ENCODE measurements around the gene CYB561A3. TPM values are rescaled to one million over a fixed set of nuclear protein-coding genes. Genes with fewer than 3 reads are reported as not detected.
A peak's percentile ranks its signal among the peaks of the same experiment; 100 is the strongest.

CYB561A3 gene
- polyA plus RNA-seq, 1 experiment: 34.5 TPM

GRCh38 chr11:61362542-61362875 lies 827 bp upstream of the CYB561A3 start:
- Histone ChIP-seq H3K4me3 (ENCODE audit: low read depth, low read length) (peak overlapping the region; percentile 74), H3K27ac (ENCODE audit: low read depth, low read length) (peak overlapping the region; percentile 100), H3K27me3 (ENCODE audit: control insufficient read depth, insufficient read depth, low read length) (no peaks in the 10 kb centered on the region), H3K9me3 (ENCODE audit: control insufficient read depth, insufficient read depth, low read length) (no peaks in the 10 kb centered on the region; the same call in 1 of the 2 replicates)
- DNase-seq (ENCODE audit: low read depth, low spot score): no peak
- ChIA-PET POLR2A (interaction anchor here (0.8 to 3.1 kb wide), 12 partner anchors 14 to 449 kb away, joined by 3 to 32 read pairs (median 6); partner anchors contain the start of genes CPSF7, DDB1, SDHAF2 and TKFC), CTCF (interaction anchor here (0.8 to 3.5 kb wide), 5 partner anchors 23 to 67 kb away, joined by 3 to 39 read pairs (median 5); no protein-coding TSS in a partner anchor)
- TF ChIP-seq, protein P1, sequence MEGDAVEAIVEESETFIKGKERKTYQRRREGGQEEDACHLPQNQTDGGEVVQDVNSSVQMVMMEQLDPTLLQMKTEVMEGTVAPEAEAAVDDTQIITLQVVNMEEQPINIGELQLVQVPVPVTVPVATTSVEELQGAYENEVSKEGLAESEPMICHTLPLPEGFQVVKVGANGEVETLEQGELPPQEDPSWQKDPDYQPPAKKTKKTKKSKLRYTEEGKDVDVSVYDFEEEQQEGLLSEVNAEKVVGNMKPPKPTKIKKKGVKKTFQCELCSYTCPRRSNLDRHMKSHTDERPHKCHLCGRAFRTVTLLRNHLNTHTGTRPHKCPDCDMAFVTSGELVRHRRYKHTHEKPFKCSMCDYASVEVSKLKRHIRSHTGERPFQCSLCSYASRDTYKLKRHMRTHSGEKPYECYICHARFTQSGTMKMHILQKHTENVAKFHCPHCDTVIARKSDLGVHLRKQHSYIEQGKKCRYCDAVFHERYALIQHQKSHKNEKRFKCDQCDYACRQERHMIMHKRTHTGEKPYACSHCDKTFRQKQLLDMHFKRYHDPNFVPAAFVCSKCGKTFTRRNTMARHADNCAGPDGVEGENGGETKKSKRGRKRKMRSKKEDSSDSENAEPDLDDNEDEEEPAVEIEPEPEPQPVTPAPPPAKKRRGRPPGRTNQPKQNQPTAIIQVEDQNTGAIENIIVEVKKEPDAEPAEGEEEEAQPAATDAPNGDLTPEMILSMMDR (IDR thresholded peaks at IDR 0.05; ENCODE audit: low read depth, low read length): no peak

DNA sequence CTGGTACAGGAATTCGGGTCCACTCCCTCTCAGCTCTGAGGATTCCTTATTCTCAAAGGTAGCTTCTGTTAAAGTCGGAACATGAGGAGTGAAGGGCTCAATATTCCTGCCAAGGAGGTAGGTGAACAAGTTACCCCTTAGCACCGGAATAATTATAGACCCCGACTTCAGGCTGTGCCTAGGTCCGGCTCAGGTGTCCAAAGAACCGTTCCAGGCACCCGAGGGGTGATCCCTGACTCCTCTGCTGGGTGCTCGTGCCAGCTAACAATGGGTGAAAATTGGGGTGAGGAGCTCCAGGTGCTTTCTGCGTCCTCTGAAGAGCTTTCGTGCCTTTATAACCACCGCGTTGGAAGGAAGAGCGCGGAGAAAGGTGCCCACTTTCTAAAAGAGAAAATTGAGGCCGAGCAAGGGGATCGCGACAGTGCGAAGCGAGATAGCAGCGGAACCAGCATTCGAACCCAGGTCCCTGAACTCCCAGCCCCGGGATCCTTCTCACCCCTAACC lies 393 bp downstream of the CYB561A3 start:
- H3K27ac ChIP-seq (ENCODE audit: low read depth, low read length): peak overlapping the region; percentile 100
- POLR2A ChIA-PET: interaction anchor here (0.6 to 3.1 kb wide), 14 partner anchors 8 to 64 kb away, joined by 3 to 32 read pairs (median 8); partner anchors contain the start of genes DDB1, TKFC and TMEM216
- H3K27me3 ChIP-seq (ENCODE audit: control insufficient read depth, insufficient read depth, low read length): no peaks in the 10 kb centered on the region
- no peak for DNase-seq (ENCODE audit: low read depth, low spot score)
- H3K4me3 ChIP-seq (ENCODE audit: low read depth, low read length): peak overlapping the region; percentile 74
- CTCF ChIA-PET: interaction anchor here (0.6 to 3.5 kb wide), 5 partner anchors 24 to 86 kb away, joined by 3 to 39 read pairs (median 18); partner anchors contain the start of gene VWCE
- no peaks in the 10 kb centered on the region; the same call in 1 of the 2 replicates for H3K9me3 ChIP-seq (ENCODE audit: control insufficient read depth, insufficient read depth, low read length)
- TF ChIP-seq, protein P1 (IDR thresholded peaks at IDR 0.05; ENCODE audit: low read depth, low read length): no peak

DNA sequence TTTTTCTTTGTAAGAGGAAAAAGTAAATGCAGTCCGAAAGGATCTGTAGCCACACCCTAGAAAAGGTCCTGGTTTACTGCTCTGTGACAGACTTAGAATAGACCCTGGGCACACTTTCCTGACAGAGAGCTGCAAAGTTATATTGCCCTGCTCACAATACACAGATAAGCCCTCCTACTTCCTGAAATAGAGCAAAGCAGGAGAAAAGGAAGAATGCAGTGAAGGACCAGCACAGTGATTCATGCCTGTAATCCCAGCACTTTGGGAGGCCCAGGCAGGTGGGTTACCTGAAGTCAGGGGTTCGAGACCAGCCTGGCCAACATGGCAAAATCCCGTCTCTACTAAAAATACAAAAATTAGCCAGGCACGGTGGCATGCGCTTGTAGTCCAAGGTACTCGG lies 2.2 kb downstream of the CYB561A3 start:
- ChIA-PET CTCF (interaction anchor here (0.8 to 3.2 kb wide), 4 partner anchors 19 to 26 kb away, joined by 3 to 26 read pairs (median 7); no protein-coding TSS in a partner anchor), POLR2A (interaction anchor here (0.5 to 1.2 kb wide), 4 partner anchors 10 to 40 kb away, joined by 3 to 6 read pairs (median 4); no protein-coding TSS in a partner anchor)
- DNase-seq (ENCODE audit: low read depth, low spot score): no peak
- Histone ChIP-seq H3K9me3 (ENCODE audit: control insufficient read depth, insufficient read depth, low read length) (no peaks in the 10 kb centered on the region; the same call in 1 of the 2 replicates), H3K27ac (ENCODE audit: low read depth, low read length) (no peak overlapping the region), H3K27me3 (ENCODE audit: control insufficient read depth, insufficient read depth, low read length) (no peaks in the 10 kb centered on the region), H3K4me3 (ENCODE audit: low read depth, low read length) (no peak overlapping the region)
- TF ChIP-seq, protein P1 (IDR thresholded peaks at IDR 0.05; ENCODE audit: low read depth, low read length): no peak

- no peak overlapping the region for H3K27ac ChIP-seq (ENCODE audit: low read depth, low read length)
- no peaks in the 10 kb centered on the region for H3K27me3 ChIP-seq (ENCODE audit: control insufficient read depth, insufficient read depth, low read length)
- ChIA-PET CTCF (interaction anchor here (3.2 to 3.6 kb wide), 2 partner anchors 22 to 27 kb away, joined by 21 to 26 read pairs; no protein-coding TSS in a partner anchor), POLR2A (interaction anchor here (0.7 to 1.2 kb wide), 2 partner anchors 25 to 66 kb away, joined by 3 to 6 read pairs; no protein-coding TSS in a partner anchor)
- H3K4me3 ChIP-seq (ENCODE audit: low read depth, low read length): no peak overlapping the region
- no peaks in the 10 kb centered on the region; the same call in 1 of the 2 replicates for H3K9me3 ChIP-seq (ENCODE audit: control insufficient read depth, insufficient read depth, low read length)
- no peak for DNase-seq (ENCODE audit: low read depth, low spot score)
- TF ChIP-seq, protein P1 (IDR thresholded peaks at IDR 0.05; ENCODE audit: low read depth, low read length): no peak
Observed at GRCh38 chr11:61358566-61358965, 3.1 kb downstream of the CYB561A3 start.

GRCh38 chr11:61357894-61358239 lies 3.8 kb downstream of the CYB561A3 start:
- no peak for DNase-seq (ENCODE audit: low read depth, low spot score)
- H3K27me3 ChIP-seq (ENCODE audit: control insufficient read depth, insufficient read depth, low read length): no peaks in the 10 kb centered on the region
- H3K4me3 ChIP-seq (ENCODE audit: low read depth, low read length): no peak overlapping the region
- TF ChIP-seq, protein P1 (IDR thresholded peaks at IDR 0.05; ENCODE audit: low read depth, low read length): no peak
- ChIA-PET POLR2A (no interaction called here), CTCF (interaction anchor here (0.9 to 3.6 kb wide), 2 partner anchors 22 to 28 kb away, joined by 5 to 21 read pairs; no protein-coding TSS in a partner anchor)
- no peak overlapping the region for H3K27ac ChIP-seq (ENCODE audit: low read depth, low read length)
- no peaks in the 10 kb centered on the region; the same call in 1 of the 2 replicates for H3K9me3 ChIP-seq (ENCODE audit: control insufficient read depth, insufficient read depth, low read length)
